ENCODE data around the gene NUTM2B. TPM values are rescaled to one million over a fixed set of nuclear protein-coding genes. Genes with fewer than 3 reads are reported as not detected.
"Not testable (repeated sequence)": the region's sequence is repeated elsewhere in the genome, so short reads cannot be mapped to it uniquely, and the experiment has no call there.

Gene NUTM2B
- total RNA-seq, result under 1 TPM; 0.78 to 0.95 TPM

DNA sequence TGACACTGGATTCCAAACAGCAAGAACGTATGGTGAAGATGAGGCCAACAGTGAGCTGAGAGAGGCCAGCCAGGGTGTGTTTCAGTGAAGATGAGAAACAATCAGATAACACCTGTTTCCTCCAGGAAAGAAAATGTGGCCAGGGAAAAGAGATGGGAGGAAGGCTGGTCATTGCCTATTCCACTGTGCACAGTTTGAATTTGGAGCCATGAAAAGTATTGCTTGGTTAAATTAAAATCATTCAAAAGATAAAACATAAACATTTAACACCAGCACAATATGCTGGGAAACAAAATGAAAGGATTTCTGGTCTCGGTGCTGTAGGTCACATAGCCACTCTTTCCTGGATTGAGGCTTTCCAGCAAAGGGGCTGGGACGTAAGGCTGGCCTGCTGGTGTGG, at the start of gene NUTM2B:
Gene NUTM2B (plus strand): TSS at position 301 of the 400 bp plus-strand sequence. CDS start 383 bp downstream, outside the sequence.
- H3K27me3 Mint-ChIP-seq; DNase-seq (ENCODE audit: low spot score); H3K4me3 Mint-ChIP-seq; H3K4me1 Mint-ChIP-seq (ENCODE audit: low read depth in 2 of 2); H3K27ac Mint-ChIP-seq; ATAC-seq; H3K36me3 Mint-ChIP-seq; H3K9me3 Mint-ChIP-seq: not testable (repeated sequence)

GRCh38 chr10:79663287-79663686, 39.7 kb upstream of the NUTM2B start:
- ATAC-seq; H3K36me3 Mint-ChIP-seq; DNase-seq (ENCODE audit: low spot score); H3K4me1 Mint-ChIP-seq (ENCODE audit: low read depth in 2 of 2); H3K27me3 Mint-ChIP-seq; H3K9me3 Mint-ChIP-seq; H3K4me3 Mint-ChIP-seq; H3K27ac Mint-ChIP-seq: not testable (repeated sequence)

GRCh38 chr10:79664686-79665085, 38.3 kb upstream of the NUTM2B start:
- not testable (repeated sequence) for DNase-seq (ENCODE audit: low spot score); ATAC-seq; H3K9me3 Mint-ChIP-seq; H3K4me1 Mint-ChIP-seq (ENCODE audit: low read depth in 2 of 2); H3K27ac Mint-ChIP-seq; H3K36me3 Mint-ChIP-seq; H3K4me3 Mint-ChIP-seq; H3K27me3 Mint-ChIP-seq

GRCh38 chr10:79669248-79669788, 33.7 kb upstream of the NUTM2B start:
- H3K27ac Mint-ChIP-seq; ATAC-seq; H3K4me3 Mint-ChIP-seq; H3K36me3 Mint-ChIP-seq; H3K4me1 Mint-ChIP-seq (ENCODE audit: low read depth in 2 of 2); H3K27me3 Mint-ChIP-seq; DNase-seq (ENCODE audit: low spot score); H3K9me3 Mint-ChIP-seq: not testable (repeated sequence)

DNA sequence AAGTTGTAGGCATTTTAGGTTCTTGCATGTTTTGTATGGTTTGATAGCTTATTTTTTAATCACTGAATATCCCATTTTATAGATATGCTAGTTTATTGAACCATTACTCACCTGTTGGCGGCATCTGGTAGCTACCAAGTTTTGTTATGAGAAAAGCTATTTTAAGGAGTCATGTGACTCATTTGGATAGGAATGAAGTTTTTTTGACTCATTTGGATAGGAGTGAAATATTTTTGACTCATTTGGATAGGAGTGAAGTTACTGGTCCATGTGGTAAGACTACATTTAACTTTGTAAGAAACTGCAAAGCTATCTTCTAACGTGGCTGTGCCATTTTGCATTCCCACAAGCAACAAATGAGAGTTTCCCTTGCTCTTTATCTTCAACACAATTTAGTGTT, 28.1 kb upstream of the NUTM2B start:
- not testable (repeated sequence) for H3K9me3 Mint-ChIP-seq; DNase-seq (ENCODE audit: low spot score); H3K4me3 Mint-ChIP-seq; H3K27me3 Mint-ChIP-seq; H3K4me1 Mint-ChIP-seq (ENCODE audit: low read depth in 2 of 2); H3K36me3 Mint-ChIP-seq; H3K27ac Mint-ChIP-seq
- ATAC-seq, result peak; percentile 36 to 56

GRCh38 chr10:79683026-79683883, 19.8 kb upstream of the NUTM2B start:
- not testable (repeated sequence) for H3K27me3 Mint-ChIP-seq; H3K27ac Mint-ChIP-seq; H3K36me3 Mint-ChIP-seq; H3K4me3 Mint-ChIP-seq; DNase-seq (ENCODE audit: low spot score); H3K4me1 Mint-ChIP-seq (ENCODE audit: low read depth in 2 of 2); H3K9me3 Mint-ChIP-seq
- ATAC-seq, result peak in 1 of 2 donors; percentile 49

DNA sequence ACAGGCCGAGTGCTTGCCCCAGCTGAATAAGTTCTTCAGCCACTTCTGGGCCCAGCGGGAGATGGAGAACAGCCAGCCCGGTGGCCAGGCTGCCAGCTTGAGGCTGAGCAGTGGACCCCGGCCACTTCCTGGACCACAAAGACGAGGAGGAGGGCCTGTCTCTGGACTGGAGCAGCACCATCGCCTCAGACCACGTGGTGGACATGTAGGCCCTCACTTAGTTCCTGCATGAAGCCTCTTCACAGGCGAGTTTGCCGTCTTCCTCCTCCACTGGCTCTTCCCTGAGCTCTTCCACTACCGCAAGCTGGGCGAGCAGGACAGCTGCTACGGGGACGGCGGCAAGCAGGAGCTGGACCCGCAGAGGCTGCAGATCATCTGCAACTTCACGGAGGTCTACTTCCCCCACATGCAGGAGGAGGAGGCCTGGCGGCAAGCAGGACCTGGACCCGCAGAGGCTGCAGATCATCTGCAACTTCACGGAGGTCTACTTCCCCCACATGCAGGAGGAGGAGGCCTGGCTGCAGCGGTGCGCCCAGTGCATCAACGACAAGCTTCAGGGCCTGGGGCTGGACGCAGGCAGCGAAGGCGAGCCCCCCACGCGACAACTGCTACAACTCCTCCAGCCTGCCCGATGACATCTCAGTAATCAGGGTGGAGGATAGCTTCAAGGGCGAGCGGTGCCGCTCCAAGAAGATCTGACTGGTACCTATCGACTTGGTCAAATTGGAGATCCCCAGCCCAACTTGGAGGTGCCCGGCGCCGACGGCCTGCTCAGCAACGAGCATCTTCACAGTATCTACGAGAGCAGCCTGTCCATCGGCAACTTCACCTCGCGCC, 18.9 kb upstream of the NUTM2B start:
- not testable (repeated sequence) for H3K4me1 Mint-ChIP-seq (ENCODE audit: low read depth in 2 of 2); DNase-seq (ENCODE audit: low spot score); H3K36me3 Mint-ChIP-seq; H3K27me3 Mint-ChIP-seq; H3K4me3 Mint-ChIP-seq; H3K9me3 Mint-ChIP-seq; ATAC-seq; H3K27ac Mint-ChIP-seq

- H3K36me3 Mint-ChIP-seq; H3K27me3 Mint-ChIP-seq; H3K9me3 Mint-ChIP-seq; H3K27ac Mint-ChIP-seq; H3K4me1 Mint-ChIP-seq (ENCODE audit: low read depth in 2 of 2); H3K4me3 Mint-ChIP-seq: not testable (repeated sequence)
- ATAC-seq (peak; percentile 85 to 91), DNase-seq (ENCODE audit: low spot score) (peak; percentile 82)
These were observed 17.9 kb upstream of the NUTM2B start for GRCh38 chr10:79685044-79685685.

- not testable (repeated sequence) for H3K36me3 Mint-ChIP-seq, H3K27ac Mint-ChIP-seq
These were observed 16.4 kb upstream of the NUTM2B start for GRCh38 chr10:79686595-79686994.

GRCh38 chr10:79687406-79688150, 15.4 kb upstream of the NUTM2B start:
- H3K27me3 Mint-ChIP-seq; H3K4me1 Mint-ChIP-seq (ENCODE audit: low read depth in 2 of 2); H3K36me3 Mint-ChIP-seq; H3K4me3 Mint-ChIP-seq; DNase-seq (ENCODE audit: low spot score); H3K9me3 Mint-ChIP-seq; H3K27ac Mint-ChIP-seq; ATAC-seq: not testable (repeated sequence)

More at GRCh38 chr10:79686595-79686994, 16.4 kb upstream of the NUTM2B start:
- H3K27me3 Mint-ChIP-seq; H3K4me1 Mint-ChIP-seq (ENCODE audit: low read depth in 2 of 2); DNase-seq (ENCODE audit: low spot score); H3K9me3 Mint-ChIP-seq; ATAC-seq; H3K4me3 Mint-ChIP-seq: not testable (repeated sequence)

GRCh38 chr10:79688798-79689197, 14.2 kb upstream of the NUTM2B start:
- not testable (repeated sequence) for H3K27ac Mint-ChIP-seq; DNase-seq (ENCODE audit: low spot score); H3K4me1 Mint-ChIP-seq (ENCODE audit: low read depth in 2 of 2); H3K27me3 Mint-ChIP-seq; H3K36me3 Mint-ChIP-seq; ATAC-seq; H3K4me3 Mint-ChIP-seq; H3K9me3 Mint-ChIP-seq

DNA sequence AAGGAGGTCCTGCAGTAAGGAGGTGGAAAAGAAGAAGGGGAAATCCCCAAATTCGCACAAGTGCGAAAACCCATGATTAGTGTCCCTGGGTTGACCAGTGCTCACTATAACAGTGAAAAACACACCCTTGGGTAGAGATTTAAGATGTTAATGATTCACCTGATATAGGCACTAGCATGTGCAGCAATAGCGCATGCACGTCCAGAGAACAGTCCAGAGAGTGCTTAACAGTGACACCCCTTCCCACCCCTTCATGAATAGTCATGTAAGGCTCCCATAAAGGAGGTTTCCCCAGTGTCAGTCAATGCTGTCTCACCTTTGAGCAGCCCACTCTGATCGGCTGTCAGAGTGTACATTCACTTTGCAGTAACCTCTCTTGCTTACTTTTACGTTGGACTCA, 6.4 kb upstream of the NUTM2B start:
- ATAC-seq, result peak in 1 of 2 donors; percentile 12
- not testable (repeated sequence) for H3K9me3 Mint-ChIP-seq; DNase-seq (ENCODE audit: low spot score); H3K27me3 Mint-ChIP-seq; H3K4me3 Mint-ChIP-seq; H3K36me3 Mint-ChIP-seq
- Mint-ChIP-seq H3K27ac (peak overlapping the region in 1 of 2 donors; percentile 80), H3K4me1 (ENCODE audit: low read depth in 2 of 2) (peaks cover 5 to 21% of the 10 kb centered on the region in 2 donors)

DNA sequence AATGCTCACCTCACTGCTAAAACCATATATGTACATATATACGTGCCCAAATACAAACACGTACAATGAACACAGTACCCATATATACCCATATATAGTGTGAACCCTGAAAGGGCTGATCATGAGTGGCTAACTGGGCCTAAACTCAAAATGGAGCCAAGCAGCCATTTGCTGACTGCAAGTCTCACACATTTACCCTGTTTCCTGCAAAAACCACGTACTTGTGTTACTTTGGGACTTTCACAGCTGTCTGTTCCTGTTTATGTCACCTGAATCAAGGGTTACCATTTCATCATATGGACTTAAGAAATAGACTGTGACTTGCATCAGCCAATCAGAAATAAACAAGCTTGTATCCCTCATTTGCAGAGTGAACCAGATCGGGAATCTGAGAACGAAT, 5.9 kb upstream of the NUTM2B start:
- not testable (repeated sequence) for H3K27me3 Mint-ChIP-seq; H3K9me3 Mint-ChIP-seq; H3K4me3 Mint-ChIP-seq; DNase-seq (ENCODE audit: low spot score); H3K36me3 Mint-ChIP-seq; H3K27ac Mint-ChIP-seq
- peaks cover 5 to 21% of the 10 kb centered on the region in 2 donors for H3K4me1 Mint-ChIP-seq (ENCODE audit: low read depth in 2 of 2)
- ATAC-seq, result peak; percentile 83 to 87
